Fibroblast of villous mesenchyme (primary cell): ENCODE measurements around the gene ART1. TPM values are rescaled to one million over a fixed set of nuclear protein-coding genes. Genes with fewer than 3 reads are reported as not detected.
"Not testable (repeated sequence)": the region's sequence is repeated elsewhere in the genome, so short reads cannot be mapped to it uniquely, and the experiment has no call there.

Experiments
- DNase-seq: peaks from one replicate; pipeline ENCODE4 v3.0.0-alpha.2; 2010; ENCODE audit warnings: low read depth
- H3K4me3 ChIP-seq: 2 replicates; pipeline ENCODE4 v1.5.1; 2011; ENCODE audit warnings: low read depth, mild to moderate bottlenecking, low read length
- CTCF ChIP-seq: IDR thresholded peaks from 2 replicates; pipeline ENCODE4 v1.5.1; 2012; ENCODE audit warnings: low read depth, mild to moderate bottlenecking, low read length; ENCODE audit not compliant: insufficient read depth
- total RNA-seq: library from RNA; depleted of rRNA; stranded (reverse); fragments of >200 nt; gene quantifications from 2 replicates; pipeline ENCODE4 v1.2.3, GENCODE V29; 2012

ART1 gene
- not detected in 2 replicates for total RNA-seq

GRCh38 chr11:3644817-3645235, at the start of gene ART1:
ART1 (plus strand) TSS chr11:3645128; CDS start chr11:3659214, 14,086 bp downstream.
- no peak for TF ChIP-seq CTCF
- DNase-seq: no peak
- H3K4me3 ChIP-seq: no peak within 1 kb of the TSS

- not testable (repeated sequence) for H3K4me3 ChIP-seq, DNase-seq
Observed at GRCh38 chr11:3597743-3598142, 47.2 kb upstream of the ART1 start.

DNA sequence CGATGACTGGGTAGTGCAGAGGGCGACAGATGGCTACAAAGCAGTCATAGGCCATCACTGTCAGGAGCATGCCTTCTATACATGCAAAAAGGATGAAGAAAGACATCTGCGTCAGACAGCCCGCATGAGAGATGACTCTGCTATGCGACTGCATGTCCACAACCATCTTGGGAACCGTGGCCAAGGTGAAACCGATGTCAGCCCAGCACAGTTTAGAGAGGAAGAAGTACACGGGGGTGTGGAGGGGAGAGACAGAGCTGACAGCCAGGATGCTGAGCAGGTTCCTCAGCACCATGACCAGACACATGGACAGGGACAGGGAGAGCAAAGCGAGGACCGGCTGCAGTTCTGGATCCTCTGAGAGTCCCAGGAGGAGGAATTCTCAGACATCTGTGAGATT, 44.7 kb upstream of the ART1 start:
- H3K4me3 ChIP-seq, DNase-seq: not testable (repeated sequence)

GRCh38 chr11:3604167-3604566, 40.8 kb upstream of the ART1 start:
- no peak for DNase-seq
- TF ChIP-seq CTCF: no peak
- no peak overlapping the region for H3K4me3 ChIP-seq

DNA sequence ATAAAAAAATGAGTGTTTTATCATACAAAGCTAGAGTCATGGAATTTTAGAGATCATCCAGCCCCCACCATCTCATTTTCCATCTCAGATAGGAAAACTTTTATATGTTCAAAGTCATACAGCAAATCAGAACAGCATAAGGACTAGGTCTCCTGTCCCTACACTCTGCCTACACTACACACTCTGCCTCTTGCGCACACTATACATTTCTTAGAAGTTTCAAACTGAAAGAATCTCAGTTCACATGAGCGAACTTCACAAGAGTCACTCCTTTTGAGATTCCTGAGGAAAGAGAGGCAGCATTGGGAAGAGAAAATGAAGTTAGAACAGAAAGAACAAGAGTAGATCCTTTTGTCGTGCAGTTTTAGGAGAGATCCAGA, 39.7 kb upstream of the ART1 start:
- TF ChIP-seq CTCF: no peak
- H3K4me3 ChIP-seq: no peak overlapping the region
- no peak for DNase-seq

DNA sequence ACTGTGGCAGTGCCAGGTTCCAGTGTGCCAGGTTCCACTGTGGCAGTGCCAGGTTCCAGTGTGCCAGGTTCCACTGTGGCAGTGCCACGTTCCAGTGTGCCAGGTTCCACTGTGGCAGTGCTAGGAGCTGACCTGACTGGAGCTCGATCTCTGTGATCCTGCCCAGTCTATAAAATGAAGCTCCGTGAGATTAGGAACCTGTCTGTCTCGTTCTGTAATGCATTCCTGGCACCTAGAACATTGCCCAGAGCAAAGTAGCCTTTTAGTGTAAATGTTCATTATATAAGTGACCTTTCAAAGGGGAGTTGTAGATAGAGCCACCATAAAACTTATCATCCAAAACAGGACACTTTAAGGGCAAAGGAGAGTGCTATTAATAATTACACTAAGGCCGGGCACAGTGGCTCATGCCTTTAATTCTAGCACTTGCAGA, 39.1 kb upstream of the ART1 start:
- no peak overlapping the region for H3K4me3 ChIP-seq
- DNase-seq: no peak
- TF ChIP-seq CTCF: no peak

DNA sequence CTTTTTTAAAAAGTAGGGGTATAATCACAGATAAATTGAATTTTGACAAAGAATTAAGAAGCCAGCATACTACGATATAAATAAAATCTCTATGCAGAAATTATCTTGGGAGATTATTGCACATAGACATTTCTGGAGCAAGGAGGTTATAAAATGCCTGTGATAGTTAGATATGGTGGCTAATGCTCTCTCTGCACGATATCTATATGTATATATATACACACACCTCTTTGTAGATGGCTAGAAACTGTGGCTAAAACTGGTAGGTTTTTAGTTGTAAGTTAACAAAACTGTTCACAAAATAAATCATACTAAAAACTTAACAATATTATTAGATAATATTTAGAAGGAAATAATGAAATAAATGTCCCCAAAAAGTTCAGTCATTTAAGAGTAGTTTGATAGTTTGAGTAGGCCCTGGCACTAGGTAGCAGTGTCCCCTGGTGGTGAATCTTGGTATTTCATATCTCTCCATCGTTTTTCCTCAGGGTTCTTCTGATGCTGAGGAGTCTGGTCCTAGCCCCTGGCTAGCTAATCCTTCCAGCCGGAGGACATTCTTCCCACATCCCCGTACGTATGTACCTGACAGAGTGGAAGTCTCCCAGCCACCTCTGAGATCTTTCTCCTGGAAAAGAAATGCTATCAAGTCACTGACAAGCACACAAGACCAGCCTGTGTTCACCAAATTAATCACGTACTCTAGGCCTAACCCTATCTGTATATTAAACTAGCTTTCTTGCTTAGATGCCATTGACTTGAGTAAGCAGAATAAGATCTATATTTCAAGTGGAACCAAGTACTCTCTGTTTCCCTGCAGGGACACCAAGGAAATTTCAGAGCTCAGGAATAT, 35.3 kb upstream of the ART1 start:
- DNase-seq: peak; percentile 44
- H3K4me3 ChIP-seq: no peak overlapping the region
- TF ChIP-seq CTCF: peak; percentile 95

DNA sequence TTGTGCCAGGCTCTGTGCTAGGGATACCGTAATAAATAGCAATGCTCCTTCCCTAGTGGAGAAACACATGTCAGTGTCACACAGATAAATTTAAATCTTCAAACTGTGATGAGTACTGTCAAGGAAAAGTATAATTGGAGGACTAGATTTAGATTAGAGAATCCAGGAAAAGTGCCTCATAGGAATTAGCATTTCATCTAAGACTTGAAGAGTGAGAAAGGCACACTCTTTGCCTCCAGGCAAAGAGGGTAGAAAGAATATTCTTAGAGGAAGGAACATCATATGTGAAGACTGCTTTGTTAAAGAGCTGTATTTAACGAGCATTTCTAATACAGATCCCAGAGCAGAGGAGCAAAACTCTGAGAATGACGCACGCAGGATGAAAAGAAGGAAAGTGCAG, 34.1 kb upstream of the ART1 start:
- no peak for TF ChIP-seq CTCF
- no peak for DNase-seq
- H3K4me3 ChIP-seq: no peak overlapping the region
